Measurements from ENCODE around the gene CMPK2.

The CMPK2 gene

GRCh38 chr2:6866982-6867381, 1.3 kb upstream of the CMPK2 start:
- H3K4me3 ChIP-seq (ENCODE audit: low read depth, low read length) = no peak overlapping the region
- no peak for TF ChIP-seq MAX (IDR thresholded peaks at IDR 0.05; ENCODE audit: low read depth, low read length)
- no peak for TF ChIP-seq POLR2A (IDR thresholded peaks at IDR 0.05; ENCODE audit: extremely low read depth, insufficient read length)
- no peak for TF ChIP-seq MYC (IDR thresholded peaks at IDR 0.05; ENCODE audit: low read depth, low read length)
- TF ChIP-seq CTCF (IDR thresholded peaks at IDR 0.05; ENCODE audit: low read depth, low read length) = no peak
- no peak for DNase-seq (ENCODE audit: low read depth)

DNA sequence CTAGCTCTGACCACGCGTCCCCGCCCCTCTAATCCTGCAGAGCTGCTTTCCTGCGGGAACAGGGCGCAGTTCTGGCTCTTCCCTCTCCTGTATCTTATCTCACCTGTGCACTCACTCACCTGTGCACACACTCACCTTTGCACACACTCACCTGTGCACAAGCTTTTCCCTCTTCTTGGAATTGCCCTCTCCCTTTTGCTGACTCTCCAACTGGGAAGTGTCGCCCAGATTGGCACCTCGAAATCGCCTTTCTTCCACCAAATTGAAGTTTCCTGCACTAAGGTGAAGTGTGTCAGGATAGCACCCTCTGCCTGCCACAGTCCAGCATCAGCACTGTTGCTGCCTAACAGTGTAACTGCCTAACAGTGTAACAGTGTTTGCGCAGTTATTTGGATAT, 566 bp upstream of the CMPK2 start:
- DNase-seq (ENCODE audit: low read depth) = peak; percentile 72
- TF ChIP-seq POLR2A (IDR thresholded peaks at IDR 0.05; ENCODE audit: extremely low read depth, insufficient read length) (no peak), MYC (IDR thresholded peaks at IDR 0.05; ENCODE audit: low read depth, low read length) (no peak), CTCF (IDR thresholded peaks at IDR 0.05; ENCODE audit: low read depth, low read length) (peak; percentile 66), MAX (IDR thresholded peaks at IDR 0.05; ENCODE audit: low read depth, low read length) (peak; percentile 29; the same call in 1 of the 2 replicates)
- H3K4me3 ChIP-seq (ENCODE audit: low read depth, low read length) = peak overlapping the region; percentile 63

GRCh38 chr2:6864923-6865345, 773 bp downstream of the CMPK2 start:
- H3K4me3 ChIP-seq (ENCODE audit: low read depth, low read length) = peak overlapping the region; percentile 19
- TF ChIP-seq POLR2A (IDR thresholded peaks at IDR 0.05; ENCODE audit: extremely low read depth, insufficient read length) (no peak), MYC (IDR thresholded peaks at IDR 0.05; ENCODE audit: low read depth, low read length) (no peak), MAX (IDR thresholded peaks at IDR 0.05; ENCODE audit: low read depth, low read length) (no peak), CTCF (IDR thresholded peaks at IDR 0.05; ENCODE audit: low read depth, low read length) (no peak)
- DNase-seq (ENCODE audit: low read depth) = peak; percentile 24

- peak overlapping the region; percentile 19 for H3K4me3 ChIP-seq (ENCODE audit: low read depth, low read length)
- TF ChIP-seq POLR2A (IDR thresholded peaks at IDR 0.05; ENCODE audit: extremely low read depth, insufficient read length) (no peak), MAX (IDR thresholded peaks at IDR 0.05; ENCODE audit: low read depth, low read length) (no peak), MYC (IDR thresholded peaks at IDR 0.05; ENCODE audit: low read depth, low read length) (no peak), CTCF (IDR thresholded peaks at IDR 0.05; ENCODE audit: low read depth, low read length) (no peak)
Observed at GRCh38 chr2:6864231-6864754, 1.4 kb downstream of the CMPK2 start.

GRCh38 chr2:6863792-6864191, 1.9 kb downstream of the CMPK2 start:
- peak; percentile 89 for DNase-seq (ENCODE audit: low read depth)
- TF ChIP-seq MAX (IDR thresholded peaks at IDR 0.05; ENCODE audit: low read depth, low read length) (no peak), POLR2A (IDR thresholded peaks at IDR 0.05; ENCODE audit: extremely low read depth, insufficient read length) (no peak), CTCF (IDR thresholded peaks at IDR 0.05; ENCODE audit: low read depth, low read length) (no peak), MYC (IDR thresholded peaks at IDR 0.05; ENCODE audit: low read depth, low read length) (no peak)
- H3K4me3 ChIP-seq (ENCODE audit: low read depth, low read length) = peak overlapping the region; percentile 19

More at GRCh38 chr2:6864231-6864754, 1.4 kb downstream of the CMPK2 start:
- DNase-seq (ENCODE audit: low read depth) = peak; percentile 20

All from NB4 (cell line).